ENCODE measurements around the gene OMP.

Gene OMP

DNA sequence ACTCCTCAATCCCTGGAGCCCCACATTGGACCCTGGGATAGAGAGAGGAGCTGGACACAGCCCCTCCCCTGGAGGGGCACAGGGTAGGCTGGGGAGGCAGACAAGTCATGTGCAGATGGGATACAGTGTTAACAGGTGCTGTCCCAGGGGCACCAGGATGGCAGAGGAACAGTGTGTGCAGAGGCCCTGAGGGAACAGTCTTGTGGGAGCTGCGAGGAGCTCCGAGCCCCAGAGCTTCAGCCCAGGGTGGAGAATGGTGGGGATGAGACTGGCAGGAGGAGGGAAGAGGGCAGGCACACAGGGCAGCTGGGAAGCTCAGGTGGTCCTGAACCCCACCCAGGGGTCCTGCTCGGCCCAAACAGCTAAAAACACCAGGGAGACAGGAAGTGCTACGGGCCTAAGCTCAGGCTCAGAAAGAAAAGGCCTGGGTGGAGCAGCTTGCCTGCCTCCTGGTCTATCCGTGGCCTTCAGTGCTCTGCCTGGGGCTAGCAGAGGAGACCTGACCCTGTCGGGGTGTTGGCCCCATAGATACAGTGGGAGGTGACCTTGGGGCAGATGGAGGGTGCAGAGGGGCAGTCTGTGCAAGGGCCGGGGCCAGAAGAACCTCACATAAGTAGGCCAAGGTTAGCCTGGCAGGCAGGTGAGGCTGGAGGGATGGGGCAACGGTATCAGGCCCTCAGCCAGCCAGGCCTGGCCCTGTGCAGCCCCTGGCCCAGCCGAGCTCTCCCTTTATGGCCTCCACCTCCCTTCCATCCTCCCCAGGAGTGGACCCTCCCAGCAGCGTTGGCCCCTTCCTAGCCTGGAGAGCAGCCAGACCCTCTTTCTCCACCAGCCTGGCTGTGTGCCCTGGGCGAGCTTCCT lies 20.4 kb upstream of the OMP start:
- no peak for TF ChIP-seq CTCF (IDR thresholded peaks at IDR 0.05; ENCODE audit: low read depth, low read length)
- DNase-seq (ENCODE audit: low read depth, low spot score), result no peak
- H3K4me3 ChIP-seq (ENCODE audit: low read depth, low read length), result no peak overlapping the region
- in situ Hi-C loops (cut with HindIII; ENCODE audit: low sequenced_read_pairs), result no loop called here

DNA sequence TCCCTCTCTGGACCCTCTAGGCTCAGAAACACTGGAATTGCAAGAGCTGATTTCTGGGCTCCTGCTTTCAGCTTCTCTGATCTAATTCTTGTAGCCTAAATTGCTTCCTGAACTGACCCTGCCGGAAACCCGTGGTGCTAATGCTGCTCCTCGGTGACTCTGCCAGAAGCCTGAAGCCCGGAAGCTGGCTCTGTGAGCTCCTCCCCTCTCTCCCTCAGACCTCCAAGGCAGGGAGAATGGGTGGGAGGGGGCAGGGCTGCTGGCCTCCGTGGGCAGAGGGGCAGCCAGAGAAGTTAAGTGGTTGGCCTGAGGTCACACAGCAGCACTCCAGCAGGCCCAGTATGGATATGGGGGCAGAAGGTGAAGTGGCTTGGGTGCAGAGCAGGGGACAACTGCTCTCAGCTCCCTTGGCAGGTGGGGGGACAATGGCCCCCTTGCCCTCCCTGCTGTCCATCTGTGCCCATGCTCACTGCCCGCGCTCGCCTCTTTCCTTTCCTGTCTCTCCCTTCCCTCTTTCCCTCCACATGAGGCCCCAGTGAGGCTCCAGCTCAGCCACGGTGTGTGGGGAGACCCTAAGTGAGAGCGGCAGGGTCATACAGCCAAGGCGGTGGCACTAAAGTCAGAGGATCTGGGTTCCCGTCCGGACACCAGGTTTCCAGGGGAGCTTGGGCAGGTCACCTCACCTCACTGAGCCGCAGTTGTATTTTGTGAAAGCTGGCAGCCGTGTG lies 19.6 kb upstream of the OMP start:
- no peak for TF ChIP-seq CTCF (IDR thresholded peaks at IDR 0.05; ENCODE audit: low read depth, low read length)
- DNase-seq (ENCODE audit: low read depth, low spot score), result no peak
- H3K4me3 ChIP-seq (ENCODE audit: low read depth, low read length), result no peak overlapping the region
- in situ Hi-C loops (cut with HindIII; ENCODE audit: low sequenced_read_pairs), result no loop called here

DNA sequence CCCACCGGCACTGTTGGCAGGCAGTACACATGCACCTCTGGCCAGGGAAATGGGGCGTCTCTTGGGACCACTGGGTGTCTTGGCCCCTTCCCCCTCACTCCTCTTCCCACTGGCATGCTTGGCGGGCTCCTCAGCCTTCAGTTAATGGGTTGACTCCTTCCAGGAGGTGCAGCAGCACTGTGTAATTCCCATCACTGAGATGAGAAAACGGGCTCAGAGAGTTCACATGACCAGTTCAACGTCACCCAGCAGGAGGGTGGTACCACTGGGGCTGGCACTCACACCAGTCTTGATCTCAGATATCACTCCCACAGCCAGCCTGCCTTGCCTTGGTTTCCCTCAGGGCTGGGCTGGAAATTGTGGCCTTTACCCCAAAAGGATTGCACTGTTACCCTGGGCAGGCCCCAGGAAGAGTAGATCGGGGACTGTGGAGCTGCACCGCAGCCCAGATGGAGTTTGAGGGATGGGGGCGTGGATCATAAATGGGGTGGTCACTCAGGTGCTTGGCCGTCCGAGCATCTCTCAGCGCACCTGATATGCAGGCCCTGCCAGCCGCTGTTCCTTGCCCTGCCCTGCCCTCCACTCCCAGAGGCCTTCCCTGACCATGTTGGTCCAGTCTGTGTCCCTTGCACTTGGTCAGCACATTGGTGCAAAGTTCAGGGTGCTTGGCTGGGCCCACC lies 18.9 kb upstream of the OMP start:
- DNase-seq (ENCODE audit: low read depth, low spot score), result no peak
- in situ Hi-C loops (cut with HindIII; ENCODE audit: low sequenced_read_pairs), result no loop called here
- no peak overlapping the region for H3K4me3 ChIP-seq (ENCODE audit: low read depth, low read length)
- TF ChIP-seq CTCF (IDR thresholded peaks at IDR 0.05; ENCODE audit: low read depth, low read length), result no peak

DNA sequence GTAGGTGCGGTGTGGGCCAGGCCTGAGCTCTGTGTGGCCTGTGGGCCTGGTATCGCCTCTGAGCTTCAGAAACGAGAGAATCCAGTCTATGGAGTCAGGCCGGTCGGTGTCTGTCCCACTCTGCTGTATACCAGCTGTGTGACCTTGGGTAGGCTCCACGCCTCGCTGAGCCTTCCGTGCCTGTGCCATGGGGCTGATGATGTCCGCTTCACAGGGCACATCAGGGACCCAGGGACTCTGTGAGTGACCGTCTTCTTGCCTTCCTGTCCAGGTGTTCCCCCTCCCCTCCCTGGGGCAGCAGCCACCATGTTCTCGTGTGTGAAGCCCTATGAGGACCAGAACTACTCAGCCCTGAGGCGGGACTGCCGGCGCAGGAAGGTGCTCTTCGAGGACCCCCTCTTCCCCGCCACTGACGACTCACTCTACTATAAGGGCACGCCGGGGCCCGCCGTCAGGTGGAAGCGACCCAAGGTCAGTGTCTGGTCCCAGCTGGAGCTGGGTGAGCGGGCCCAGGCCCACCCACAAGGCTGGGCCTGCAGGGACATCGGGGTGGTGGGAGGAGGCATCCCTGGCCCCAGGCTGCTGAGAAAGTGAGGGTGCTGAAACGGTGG lies 18.0 kb upstream of the OMP start:
- in situ Hi-C loops (cut with HindIII; ENCODE audit: low sequenced_read_pairs), result no loop called here
- no peak overlapping the region for H3K4me3 ChIP-seq (ENCODE audit: low read depth, low read length)
- DNase-seq (ENCODE audit: low read depth, low spot score), result no peak
- no peak for TF ChIP-seq CTCF (IDR thresholded peaks at IDR 0.05; ENCODE audit: low read depth, low read length)

DNA sequence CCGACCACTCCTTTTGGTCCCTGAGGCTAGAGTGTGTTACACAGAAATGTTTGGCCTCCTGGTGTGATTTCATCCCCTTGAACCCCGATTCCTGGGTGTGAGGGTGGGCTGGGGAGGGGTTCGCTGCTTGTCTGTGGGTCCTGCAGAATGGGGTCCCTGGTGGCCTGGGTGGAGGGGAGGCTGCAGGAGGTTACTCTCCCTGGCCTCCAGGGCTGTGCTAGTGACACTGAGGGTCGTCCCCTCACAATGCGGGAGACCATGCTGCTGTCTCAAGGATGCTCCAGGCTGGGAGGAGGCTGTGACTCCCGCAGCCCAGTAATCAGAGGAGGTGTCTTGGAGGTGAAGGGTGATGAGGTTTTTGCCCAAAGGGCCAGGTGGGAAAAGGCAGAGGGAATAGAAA lies 17.0 kb upstream of the OMP start:
- no peak for TF ChIP-seq CTCF (IDR thresholded peaks at IDR 0.05; ENCODE audit: low read depth, low read length)
- in situ Hi-C loops (cut with HindIII; ENCODE audit: low sequenced_read_pairs), result no loop called here
- no peak overlapping the region for H3K4me3 ChIP-seq (ENCODE audit: low read depth, low read length)
- DNase-seq (ENCODE audit: low read depth, low spot score), result no peak
